NCI-H510A (cell line): ENCODE results near the gene GPR107.
A peak's percentile ranks its signal among the peaks of the same experiment; 100 is the strongest.

ENCODE experiments used
- DNase-seq: peaks from one replicate; lab custom pipeline; 2025; lab: John Stamatoyannopoulos, UW

The GPR107 gene

DNA sequence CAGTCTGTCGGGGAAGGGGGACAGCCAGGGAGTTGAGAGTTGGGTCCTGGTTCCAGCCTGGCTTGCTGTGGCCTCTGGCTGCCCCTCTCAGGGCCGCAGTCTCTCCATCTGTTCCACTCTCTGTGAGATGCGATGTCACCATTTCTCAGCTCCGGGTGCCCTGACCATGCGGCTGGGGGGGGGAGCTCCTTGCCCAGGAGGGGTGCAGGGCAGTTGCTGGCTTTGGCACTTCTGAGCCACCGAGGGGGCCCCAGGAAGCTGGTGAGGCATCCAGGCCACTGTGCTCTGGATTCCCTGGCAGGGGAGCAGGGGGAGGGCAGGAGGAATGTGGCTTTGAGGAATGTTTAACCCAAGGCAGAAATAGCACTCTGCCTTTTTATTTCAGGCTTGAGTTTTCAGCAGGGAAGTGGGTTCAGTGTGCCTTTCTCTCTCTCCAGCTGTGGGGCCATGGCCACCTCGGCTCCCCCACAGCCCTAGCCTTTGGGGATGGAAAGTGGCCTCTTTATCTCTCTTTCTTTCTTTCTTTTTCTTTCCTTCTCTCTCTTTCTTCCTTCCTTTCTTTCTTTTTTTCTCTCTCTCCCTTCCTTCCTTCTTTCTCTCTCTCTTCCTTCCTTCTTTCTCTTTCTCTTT is 129.5 kb downstream of the GPR107 start:
- DNase-seq, result no peak

DNA sequence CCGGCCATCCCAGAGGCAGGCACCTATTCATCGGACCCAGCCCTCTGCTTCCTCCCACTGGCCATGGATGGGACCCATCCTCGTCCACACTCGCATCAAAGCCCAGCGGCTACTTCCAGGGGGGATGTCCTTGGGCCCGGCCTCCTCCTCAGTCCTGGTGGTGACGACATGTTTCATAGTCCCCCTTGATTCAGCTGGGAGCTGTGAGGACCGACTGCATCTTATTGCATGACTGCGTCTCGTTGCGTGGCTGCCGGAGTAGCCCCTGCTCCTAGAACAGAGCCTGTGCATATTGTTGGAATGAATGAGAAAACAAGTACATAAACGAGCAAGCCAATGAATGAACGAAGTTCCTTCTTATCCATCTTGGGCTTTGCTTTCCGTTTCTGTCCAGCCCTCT is 131.3 kb downstream of the GPR107 start:
- no peak for DNase-seq

DNA sequence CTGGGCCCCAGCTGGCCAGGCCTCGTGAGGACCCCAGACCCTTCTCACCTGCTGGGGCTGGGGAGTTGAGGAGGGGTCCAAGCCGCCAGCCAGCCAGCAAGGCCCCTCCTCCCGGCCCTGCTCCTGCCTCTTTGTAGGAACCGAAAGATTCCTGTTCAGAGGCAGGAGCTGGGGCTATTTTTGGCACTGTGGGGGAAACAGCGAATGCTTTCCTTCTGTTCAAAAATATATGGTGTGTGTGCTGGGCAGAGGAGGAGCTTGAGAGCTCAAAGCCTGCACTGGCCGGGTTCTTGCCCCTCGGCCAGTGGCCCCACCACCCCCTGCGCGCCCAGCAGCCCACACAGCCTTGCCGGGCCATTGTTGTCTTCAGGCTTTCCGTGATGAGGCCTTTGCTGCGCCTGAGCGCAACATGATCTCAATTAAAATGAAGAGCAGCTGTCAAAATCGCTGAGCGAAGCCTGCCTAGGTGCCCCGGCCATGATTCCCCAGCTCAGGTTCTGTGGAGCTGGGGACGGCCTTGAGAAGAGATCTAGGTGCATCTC is 131.9 kb downstream of the GPR107 start:
- DNase-seq, result no peak

DNA sequence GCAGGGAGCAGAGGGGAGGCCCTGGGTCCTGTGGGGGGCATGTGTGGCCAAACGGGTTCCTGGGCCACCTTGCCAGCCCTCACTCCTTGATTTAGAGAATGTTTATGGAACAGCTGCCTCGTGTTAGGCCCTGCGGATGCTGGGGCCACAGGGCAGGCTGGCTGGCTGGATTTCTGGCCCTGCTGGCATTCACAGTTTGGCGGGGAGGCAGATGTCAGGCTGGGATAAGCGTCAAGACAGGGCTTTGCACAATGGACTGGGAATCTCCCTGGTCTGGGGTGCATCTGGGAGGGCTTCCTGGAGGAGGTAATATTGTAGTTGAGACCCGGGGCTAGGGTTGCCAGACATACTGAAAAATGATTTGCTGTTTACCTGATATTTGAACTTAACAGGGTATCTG is 132.3 kb downstream of the GPR107 start:
- no peak for DNase-seq

DNA sequence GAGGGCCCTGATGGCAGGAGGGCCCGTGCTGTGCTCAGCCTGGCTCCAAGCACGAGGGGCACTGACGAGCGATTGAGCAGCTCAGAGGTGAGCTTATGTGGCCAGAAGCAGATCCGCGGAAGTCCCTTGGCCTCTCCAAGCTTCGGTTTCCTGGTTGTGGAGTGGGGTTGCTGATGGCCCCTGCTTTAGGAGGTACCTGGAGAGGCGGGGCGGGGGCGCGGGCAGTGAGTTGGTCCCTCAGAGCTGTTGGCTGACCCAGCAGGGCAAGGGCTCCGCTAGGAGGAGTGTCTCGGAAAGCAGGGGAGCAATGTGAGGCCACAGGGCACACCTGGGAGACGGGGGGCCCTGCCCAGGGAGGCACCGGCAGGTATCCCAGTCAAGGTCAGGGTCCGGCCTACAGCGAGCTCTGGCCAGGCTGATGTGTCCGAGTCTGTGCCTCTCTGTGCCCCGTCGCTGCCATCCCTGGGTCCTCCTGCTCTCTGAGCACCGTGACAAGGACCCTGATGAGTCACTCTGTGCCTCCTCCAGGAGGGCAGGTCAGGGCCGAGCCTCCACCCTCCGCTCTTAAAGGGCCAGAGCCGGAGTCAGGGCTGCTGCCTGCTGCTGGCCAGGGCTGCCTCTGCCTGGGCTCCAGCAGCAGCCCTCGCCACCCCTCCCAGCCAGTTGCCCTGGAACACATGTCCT is 133.3 kb downstream of the GPR107 start:
- peak; percentile 81 for DNase-seq

DNA sequence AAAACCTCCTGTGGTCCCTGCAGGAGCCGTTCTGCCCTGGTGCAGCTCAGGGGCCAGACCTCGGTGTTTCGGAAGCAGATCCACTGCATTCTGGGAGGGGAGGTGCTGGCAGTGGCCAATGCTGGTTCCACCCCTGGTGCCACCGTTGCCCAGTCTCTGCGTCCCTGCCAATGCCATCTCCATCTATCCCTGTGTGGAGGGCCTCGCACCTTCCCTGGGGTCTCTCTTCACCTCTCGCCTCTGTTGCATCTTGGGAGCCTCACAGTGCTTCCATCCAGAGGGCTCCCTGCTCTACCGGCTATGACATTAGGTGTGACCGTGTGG is 133.8 kb downstream of the GPR107 start:
- no peak for DNase-seq

DNA sequence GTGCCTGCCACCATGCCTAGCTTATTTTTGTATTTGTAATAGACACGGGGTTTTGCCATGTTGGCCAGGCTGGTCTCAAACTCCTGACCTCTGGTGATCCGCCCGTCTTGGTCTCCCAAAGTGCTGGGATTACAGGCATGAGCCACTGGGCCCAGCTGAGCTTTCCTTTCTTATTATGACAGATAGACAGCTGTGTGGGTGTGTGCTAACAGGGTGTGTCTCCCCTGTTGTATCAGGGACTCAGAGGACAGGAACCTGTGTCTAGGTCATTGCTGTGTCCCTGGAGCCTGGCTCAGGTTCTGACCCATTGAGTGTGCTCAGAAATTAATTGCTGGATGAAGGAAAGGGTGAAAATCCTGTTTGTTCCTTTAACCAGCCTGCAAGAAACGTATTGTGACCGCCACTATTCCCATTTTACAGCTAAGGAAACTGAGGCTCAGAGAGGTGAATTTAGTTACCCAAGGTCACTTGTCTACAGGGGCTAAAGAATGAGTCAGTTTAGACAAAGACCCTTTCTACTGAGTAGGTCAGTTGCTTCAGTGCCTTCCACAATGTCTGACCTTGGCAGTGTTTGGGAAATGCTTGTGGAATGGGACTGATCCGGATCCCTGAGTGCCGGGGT is 135.3 kb downstream of the GPR107 start:
- DNase-seq, result no peak
